AG08395 (cell line): Measurements from ENCODE around the gene EHMT1.
"Not testable (repeated sequence)": the region's sequence is repeated elsewhere in the genome, so short reads cannot be mapped to it uniquely, and the experiment has no call there.

Source experiments
- DNase-seq: peaks from one replicate; pipeline ENCODE4 v3.0.0; 2012; ENCODE audit warnings: mixed read lengths, low spot score

EHMT1 gene

DNA sequence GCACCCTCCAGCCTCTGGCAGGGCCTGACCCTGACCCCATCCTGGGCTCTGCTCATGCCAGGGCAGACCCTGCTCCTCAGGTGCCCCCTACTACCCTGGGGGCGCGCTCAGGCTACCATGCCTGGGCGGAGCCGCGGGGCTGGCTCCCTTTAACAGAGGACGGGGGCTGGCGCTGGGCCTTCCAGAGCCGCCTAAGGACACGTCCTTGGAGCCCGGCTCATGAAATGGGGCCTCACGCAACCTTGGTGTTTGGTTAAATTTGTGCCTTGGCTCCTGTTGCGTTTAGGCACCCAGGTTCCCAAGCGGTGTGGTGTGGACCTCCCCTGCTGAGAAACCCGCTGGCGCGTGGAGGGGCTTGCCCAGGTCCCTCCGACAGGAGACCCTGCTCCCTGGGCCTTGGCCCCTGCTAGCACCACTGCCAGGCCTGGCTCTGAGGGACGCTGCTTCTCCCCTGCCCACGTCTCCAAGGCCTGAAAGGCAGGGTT is 3.4 kb upstream of the EHMT1 start:
- no peak for DNase-seq

DNA sequence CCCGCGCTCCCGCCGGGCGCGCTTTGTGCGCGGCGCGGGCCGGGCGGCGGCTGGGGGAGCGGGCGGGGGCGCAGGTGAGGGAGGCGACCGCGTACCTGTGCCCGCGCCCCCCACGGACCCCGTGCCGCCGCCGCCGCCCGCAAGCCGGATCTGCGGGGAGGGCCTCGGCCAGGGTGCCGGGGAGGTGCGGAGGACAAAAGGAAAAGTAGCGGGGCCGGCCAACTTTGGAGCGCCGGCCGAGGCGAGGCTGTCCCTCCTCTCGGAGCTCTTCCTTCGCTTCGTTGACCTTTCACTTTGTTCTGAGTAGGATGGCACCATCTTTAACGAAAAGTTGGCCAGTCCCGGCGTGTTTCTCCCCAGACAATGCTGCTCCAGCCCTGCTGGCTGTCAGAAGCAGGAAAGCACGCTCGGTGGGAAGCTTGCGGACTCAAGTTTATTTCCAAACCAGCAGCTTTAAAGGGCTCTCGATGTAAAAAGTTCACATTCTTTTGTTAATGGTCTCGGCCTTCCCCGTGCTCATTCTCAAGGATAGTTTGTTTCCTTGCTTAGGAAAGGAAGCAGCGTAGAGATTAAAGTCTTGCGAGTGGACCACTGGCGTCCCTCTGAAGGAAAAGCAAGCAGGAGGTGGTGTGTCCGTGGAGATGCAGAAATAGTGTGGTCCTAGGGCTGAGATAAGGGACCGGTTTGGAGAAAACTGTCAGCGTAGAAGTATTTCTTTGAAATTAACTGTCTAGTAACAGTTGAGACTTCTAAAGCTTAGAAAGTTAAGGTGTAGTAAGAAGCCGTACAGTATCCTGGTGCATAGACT is 639 bp downstream of the EHMT1 start:
- peak; percentile 61 for DNase-seq

DNA sequence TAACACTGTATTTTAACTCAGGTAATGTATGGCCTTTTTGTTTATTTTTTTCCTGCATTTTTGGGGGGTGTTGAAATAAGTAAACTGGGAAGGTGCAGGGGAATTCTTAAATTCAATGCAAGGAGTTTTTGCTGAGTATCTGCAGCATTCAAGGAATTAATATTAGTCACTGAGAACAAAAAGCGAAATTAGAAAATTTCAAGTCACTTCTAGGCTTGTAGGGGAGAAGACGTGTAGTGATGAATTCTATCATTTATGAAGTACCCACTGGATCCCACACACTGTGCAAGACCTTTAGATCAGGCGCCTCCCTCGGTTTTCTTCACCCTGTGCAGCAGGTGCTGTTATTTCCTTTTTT is 1.2 kb downstream of the EHMT1 start:
- DNase-seq = no peak

DNA sequence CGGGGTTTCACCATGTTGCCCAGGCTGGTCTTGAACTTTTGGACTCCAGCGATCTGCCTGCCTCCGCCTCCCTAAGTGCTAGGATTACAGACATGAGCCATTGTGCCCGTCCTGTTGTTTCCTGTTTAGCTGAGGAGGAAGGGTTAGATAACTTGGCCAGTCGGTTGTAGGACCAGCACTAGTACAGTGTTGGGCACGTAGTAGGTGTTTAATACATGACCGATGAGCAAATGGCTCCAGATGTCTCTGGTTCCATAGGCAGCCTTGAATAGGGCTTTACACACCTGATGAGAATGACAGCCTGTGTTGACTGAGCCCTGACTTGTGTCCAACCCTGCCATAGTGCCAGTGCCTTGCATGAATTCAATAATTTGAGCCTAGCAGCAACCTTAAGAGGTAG is 1.8 kb downstream of the EHMT1 start:
- DNase-seq = no peak

DNA sequence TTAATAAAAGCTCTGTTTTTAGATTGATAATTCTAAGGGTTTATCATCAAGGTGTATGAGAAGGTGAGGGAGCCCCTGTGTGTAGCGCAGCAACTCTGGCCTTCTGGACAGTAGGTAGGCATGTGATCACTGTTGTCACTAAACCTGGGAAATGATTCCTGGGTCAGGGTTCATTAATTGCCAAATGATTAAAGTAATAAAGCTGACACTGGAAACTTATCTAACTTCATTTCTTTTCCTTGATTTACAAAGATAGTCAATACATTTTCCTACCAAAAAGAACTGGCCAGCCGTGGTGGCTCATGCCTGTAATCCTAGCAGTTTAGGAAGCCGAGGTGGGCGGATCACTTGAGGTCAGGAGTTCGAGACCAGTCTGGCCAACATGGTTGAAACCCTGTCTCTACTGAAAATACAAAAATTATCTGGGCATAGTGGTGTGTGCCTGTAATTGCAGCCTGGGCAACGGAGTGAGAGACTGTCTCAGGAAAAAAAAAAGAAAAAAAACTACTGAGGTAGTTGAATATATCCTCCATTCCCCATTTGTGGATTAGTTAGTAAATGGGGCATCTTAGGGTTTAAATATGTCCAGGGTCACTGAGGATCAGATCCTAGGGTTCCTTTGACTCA is 2.4 kb downstream of the EHMT1 start:
- no peak for DNase-seq

DNA sequence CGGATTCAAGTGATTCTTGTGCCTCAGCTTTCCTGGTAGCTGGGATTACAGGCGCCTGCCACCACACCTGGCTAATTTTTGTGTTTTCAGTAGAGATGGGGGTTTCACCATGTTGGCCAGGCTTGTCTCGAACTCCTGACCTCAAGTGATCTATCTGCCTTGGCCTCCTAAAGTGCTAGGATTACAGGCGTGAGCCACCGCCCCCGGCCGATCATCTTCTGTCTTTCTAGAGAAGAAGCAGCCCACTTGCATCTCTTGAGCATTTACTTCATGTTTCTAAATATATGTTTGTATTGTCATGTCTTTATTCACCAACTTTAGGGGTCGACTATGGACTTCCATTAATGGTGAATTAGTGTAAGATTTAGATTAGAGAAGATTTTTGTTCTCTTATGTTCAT is 3.4 kb downstream of the EHMT1 start:
- not testable (repeated sequence) for DNase-seq

DNA sequence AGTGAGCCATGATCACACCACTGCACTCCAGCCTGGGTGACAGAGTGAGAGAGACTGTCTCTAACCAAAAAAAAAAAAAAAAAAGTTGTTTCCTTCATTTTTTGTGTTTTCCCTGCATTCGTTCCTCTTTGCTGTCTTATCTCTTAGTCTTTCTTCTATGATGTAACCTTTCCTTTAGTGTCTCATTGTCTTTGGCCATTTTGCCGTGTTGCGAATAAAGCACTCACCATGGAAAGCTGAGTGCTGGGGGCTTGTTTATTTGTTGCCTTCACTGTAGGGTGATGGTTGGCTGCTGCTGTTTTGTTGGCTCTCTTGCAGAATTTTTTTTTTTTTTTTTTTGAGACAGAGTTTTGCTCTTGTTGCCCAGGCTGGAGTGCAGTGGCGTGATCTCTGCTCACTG is 7.7 kb downstream of the EHMT1 start:
- DNase-seq = no peak

DNA sequence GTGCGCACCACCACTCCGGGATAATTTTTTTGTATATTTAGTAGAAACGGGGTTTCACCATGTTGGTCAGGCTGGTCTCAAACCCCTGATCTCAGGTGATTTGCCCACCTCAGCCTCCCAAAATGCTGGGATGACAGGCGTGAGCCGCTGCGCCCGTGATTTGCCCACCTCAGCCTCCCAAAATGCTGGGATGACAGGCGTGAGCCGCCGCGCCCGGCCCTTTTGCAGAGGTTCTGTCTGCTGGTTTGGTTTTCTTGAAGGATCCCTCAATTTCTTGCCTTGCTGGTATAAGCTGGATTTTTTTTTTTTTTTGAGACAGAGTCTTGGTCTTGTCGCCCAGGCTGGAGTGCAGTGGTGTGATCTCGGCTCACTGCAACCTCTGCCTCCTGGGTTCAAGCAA is 8.6 kb downstream of the EHMT1 start:
- not testable (repeated sequence) for DNase-seq

DNA sequence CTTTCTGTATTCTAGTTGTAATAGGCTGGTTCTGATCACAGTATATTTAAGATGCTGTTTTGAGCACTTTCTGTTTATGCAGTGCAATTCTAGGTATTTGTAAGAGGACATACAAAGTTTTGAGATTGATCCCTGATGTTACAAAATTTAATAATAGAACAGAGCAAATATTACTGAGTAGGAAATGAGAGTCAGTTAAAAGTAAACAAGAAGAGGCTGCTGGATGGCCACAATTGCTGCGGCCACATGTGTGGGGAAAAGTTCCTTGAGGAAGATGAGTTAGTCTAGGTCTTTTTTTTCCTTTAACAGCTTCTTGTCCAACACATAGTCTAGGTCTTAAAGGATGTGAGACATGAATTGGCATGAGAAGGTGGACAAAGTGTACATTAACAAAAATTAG is 11.3 kb downstream of the EHMT1 start:
- DNase-seq = no peak

DNA sequence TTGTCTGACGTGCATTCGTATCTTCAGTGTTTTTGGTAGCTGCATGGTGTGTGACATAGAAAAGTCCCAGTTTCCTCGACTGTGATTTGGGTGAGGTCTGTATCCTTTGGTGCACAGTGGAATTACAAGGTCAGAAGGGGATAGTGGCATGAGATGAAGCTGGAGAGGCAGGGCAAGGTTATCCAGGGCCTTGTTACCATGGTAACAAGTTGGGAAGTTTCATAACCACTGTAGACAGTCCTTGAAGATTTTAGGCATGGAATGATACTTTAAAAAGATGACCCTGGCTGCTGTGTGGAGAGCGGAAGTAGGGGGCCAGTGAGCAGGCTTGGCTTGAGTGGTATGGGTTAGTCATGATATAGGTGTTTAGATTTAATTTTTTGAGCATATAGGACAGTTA is 11.9 kb downstream of the EHMT1 start:
- peak; percentile 59 for DNase-seq

DNA sequence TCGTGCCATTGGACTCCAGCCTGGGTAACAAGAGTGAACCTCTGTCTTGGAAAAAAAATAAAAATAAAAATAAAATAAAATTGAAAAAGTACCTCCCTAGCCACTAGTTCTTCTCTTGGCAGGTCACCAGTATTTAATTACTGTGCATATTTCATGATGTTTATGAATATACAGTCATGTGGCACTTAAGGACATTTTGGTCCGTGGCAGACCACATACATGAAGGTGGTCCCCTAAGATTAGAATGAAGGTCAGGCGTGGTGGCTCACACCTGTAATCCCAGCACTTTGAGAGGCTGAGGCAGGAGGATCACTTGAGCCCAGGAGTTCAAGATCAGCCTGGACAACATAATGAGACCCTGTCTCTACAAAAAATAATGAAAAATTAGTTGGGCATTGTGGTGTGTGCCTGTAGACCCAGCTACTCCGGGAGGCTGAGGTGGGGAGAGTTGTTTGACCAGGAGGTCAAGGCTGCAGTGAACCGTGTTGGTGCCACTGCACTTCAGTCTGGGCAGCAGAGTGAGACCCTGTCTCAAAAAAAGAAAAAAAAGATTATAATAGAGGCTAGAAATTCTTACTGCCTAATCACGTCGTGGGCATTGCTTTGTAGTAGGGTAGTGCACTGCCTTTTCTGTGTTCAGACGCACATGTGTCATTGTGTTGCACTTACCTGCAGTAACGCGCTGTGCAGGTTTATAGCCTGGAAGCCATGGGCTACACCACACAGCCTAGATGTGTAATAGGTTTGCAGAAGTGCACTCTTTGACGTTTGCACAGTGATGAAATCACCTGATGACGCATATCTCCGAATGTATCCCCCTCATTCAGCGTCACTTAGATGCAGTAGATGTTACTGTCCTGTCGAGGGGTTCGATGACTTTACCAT is 12.8 kb downstream of the EHMT1 start:
- DNase-seq = no peak

DNA sequence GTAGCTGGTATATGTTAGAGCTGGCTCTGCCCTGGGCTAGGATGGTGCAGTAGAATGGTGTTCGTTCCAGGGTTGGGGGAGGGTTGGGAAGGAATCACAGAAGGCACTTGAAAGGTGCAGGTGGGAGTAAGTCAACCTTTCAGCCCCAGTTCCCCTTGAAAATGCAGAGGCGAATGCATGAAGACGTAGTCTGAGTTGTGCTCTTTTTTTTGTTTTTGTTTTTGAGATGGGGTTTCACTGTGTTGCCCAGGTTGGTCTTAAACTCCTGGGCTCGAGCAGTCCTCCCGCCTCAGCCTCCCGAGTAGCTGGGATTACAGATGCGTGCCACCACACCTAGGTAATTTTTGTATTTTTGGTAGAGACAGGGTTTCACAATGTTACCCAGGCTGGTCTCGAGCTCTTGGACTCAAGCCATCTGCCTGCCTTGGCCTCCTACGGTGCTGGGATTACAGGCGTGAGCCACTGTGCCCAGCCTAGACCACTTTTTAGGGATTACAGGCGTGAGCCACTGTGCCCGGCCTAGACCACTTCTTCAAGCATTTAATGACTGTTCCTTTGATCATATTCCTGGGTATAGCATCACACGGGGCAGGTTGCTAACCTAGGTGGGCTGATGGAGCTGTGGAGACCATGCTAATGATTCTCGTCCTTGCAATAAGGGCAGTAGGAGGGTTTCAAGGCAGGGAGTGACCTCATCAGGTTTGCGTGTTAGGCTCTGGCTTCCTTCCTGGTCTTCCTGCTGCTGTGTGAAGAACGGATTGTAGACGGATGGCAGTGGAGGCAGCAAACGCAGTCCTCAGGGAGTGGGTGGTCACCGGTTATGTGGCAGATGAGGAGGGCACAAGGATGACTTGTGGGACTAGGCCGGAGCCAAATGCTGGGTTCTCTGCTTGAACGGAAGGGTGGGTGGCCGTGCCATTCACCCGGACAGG is 13.7 kb downstream of the EHMT1 start:
- DNase-seq = peak; percentile 59

DNA sequence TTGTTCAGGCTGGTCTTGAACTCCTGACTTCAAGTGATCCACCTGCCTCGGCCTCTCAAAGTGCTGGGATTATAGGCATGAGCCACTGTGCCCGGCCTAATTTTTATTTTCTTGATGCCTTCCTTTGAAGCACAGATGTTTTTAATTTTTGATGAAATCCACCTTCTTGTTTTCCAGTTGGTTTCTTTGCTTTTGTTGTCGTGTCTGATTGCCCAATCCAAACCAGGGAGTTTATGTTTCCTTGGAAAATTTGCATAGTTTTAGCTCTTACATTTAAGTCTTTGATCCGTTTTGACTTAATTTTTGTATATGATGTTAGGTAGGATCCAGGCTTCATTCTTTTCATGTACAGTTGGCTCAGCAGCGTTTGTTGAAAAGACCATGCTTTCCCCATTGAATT is 15.2 kb downstream of the EHMT1 start:
- DNase-seq = peak; percentile 34

DNA sequence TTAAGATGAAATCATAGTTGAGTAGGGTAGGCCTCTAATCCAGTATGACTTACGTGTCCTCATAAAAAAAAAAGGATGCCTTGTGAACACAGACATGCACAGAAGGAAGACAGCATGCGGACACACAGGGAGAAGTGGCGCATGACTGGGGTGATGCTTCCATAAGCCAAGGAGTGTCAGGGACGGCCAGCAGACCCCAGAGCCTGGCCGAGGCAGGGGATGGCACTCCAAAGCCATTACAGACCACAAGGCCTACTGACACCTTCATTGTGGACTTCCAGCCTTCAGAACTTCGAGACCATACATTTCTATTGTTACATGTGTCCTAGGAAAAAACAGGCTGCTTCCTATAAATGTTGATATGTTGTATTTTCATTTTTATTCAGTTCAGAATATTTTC is 19.9 kb downstream of the EHMT1 start:
- no peak for DNase-seq

DNA sequence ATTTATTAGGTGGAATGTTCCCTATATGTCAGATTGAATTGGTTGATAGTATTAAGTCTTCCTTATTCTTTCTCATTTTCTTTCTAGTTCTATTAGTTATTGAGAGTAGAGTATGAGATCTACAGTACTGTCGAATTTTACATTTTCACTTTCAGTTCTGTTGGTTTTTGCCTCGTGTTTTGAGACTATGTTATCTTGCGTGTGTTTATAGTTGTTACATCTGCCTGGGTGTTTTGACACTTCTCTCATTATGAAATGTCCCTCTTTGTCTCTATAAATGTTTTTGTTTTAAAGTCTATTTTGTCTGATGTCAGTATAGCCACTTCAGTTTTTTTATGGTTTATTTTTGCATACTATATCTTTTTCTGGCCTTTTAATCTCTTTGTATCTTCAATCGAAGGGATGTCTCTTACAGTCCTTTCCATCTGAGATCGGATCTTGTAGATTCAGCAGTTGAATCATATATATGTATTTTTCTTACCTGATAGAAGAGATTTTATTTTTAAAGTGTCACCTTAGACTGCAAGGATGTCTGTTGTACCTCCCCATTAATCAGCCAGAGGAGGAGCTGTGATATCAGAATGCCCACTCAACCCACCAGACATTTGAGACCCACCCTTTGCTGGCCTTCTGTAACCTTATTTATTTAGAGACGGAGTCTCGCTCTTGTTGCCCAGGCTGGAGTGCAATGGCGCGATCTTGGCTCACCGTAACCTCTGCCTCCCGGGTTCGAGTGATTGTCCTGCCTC is 20.7 kb downstream of the EHMT1 start:
- DNase-seq = peak; percentile 26

DNA sequence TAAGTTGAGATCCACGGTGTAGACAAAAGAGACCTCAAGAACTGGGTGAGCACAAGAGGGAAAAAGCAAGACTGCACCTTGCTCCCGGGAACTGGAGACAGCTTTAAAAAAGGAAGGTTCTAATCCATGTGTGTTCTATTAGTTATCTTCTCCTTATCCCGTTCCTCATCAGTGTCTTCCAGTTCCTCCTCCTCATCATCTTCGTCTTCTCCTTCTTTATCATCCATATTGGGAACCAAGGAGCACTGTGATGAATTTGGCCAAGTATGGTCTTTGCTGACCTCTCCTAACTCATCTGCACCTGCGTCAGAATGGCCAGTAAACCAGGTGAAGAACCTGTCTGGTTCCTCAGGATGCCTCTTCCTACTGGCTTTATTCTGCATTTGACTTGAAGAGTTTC is 22.1 kb downstream of the EHMT1 start:
- DNase-seq = no peak

DNA sequence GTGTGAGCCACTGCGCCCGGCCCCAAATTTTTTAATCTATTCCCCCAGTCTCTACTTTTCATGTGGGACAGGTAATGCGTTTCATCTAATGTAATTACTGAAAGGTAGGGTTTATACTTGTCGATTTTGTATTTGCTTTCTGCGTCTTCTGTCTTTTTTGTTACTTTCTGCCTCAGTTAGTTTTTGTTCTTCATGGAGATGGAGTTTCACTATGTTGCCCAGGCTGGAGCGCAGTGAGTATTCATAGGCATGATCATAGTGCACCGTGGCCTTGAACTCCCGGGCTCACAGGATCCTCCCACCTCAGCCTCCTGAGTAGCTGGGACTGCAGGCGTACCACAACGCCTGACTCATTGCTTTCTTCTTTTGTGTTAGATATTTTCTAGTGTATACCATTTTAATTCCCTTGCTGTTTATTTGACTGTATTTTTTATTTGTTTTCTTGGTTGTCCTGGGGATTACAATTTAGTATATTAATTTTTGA is 23.4 kb downstream of the EHMT1 start:
- no peak for DNase-seq

DNA sequence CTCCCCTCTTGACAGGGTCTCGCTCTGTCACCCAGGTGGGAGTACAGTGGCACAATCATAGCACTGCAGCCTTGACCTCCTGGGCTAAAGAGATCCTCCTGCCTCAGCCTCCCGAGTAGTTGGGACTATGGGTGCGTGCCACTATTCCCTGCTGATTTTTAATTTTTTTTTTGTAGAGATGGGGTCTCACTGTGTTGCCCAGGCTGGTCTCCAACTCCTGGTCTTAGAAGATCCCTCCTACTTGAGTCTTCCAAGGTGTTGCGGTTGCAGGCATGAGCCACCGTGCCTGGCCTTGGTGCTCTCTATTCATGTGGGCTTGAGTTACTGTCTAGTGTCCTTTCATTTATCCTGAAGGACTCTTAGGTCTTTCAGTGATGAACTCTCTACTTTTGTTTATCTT is 24.1 kb downstream of the EHMT1 start:
- DNase-seq = no peak

DNA sequence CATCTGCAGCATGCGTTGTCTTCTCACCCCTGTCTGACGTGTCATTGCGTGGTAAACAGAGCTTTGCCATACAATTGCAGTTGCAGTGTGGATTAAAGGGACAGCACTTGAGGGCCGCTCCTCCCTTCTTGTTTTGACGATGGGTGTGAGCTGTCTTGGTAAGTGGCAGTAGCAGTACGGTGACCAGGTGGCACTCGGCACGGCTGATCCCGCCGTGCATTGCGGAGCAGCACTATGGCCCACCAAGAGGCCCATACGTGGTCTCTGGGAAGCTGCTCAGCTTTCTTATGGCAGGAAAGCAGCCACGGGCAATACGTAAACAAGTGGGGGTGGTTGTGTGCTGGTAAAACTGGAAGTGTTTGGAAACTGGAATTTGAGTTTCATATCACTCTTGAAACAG is 25.1 kb downstream of the EHMT1 start:
- DNase-seq = no peak

DNA sequence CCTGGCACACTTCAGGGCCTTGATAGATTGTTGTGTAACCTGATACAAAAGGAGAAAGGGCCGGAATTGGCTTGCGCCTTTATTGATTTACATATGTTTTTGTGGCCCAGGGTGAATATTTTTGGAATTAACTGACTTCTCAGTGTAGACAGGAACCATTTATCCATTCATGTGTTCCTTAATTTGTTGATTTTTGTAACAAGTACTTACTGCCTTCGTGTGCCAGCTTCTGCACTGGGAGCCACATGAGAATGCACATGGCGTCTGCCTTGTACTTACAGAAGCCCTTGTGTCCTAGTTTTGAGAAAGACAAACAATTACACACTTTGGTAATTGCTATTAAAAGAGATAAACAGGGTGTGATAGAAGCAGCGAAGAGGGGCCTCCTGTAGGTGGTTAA is 26.4 kb downstream of the EHMT1 start:
- no peak for DNase-seq

DNA sequence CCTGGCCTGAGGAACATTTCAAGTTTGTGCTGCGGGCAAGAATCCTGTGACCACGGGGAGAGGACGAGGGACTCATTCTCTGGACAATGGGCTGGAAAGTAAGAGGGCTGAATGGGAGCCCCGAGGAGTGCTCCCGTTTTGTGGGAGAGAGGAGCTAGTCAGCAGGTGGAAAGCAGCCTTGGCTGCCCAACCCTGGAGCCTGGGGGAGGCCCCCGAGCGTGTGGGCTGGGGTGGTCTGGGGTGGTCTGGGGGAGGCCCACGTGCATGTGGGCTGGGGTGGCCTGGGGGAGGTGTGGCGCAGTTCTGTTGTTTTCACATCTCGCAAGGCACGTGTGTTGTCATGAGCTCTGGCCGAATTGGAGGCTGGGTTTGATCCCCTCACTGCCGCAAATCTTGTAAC is 27.5 kb downstream of the EHMT1 start:
- DNase-seq = no peak
